ENCODE measurements around the gene P2RY12. TPM values are rescaled to one million over a fixed set of nuclear protein-coding genes. Genes with fewer than 3 reads are reported as not detected.

The P2RY12 gene
- total and polyA plus RNA-seq, 10 of the 15 experiments (the other 5 are each of a cell fraction or from before 2014, with no cell fraction given) = 0.27 to 1.0 (median 0.66) TPM; not detected in 2

DNA sequence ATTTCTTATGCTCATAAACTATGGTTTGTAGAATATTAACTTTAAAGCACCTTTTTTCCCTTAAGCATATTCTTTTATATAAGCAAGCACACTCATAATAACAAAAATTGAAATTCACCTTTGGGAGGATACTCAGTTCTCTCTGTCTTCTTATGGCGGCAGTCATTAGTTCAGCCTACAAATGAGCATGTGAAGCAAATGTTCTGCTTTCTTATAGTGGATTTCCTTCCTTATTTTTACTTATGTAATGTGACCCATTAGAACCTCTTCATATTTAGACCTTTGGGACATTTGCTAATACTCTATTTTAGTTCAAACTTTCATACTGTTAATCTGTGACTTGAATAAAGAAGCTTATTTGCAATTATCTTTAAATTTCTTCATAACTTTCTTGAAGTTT, 55.2 kb downstream of the P2RY12 start, which contains the start of gene P2RY13:
P2RY13 (minus strand) TSS at position 187 of the 400 bp plus-strand sequence; CDS start at position 166, 21 bp downstream.
- H3K27me3 ChIP-seq (replicated peaks in 1 of 2; ENCODE audit: control insufficient read depth in 2 of 2, insufficient read depth in 2 of 2, low read length in 1 of 2) = 0 out of 4 replicates have a peak, but pooled peaks cover 0 to 3% of the 10 kb centered on the region in 2 experiments
- POLR2A ChIA-PET = no interaction called here
- WGBS (ENCODE audit: insufficient coverage, insufficient replicate concordance, low lambda C conversion rate, missing lambda C conversion rate) = 90% methylated on average over 1 of the region's 1 CpG
- no TSS peak for BruUV-seq (replicated peaks)
- H2AFZ ChIP-seq (ENCODE audit: control insufficient read depth, low read depth, low read length) = no peak within 1 kb of the TSS
- no peaks in the 10 kb centered on the region for H3K36me3 ChIP-seq (ENCODE audit: control insufficient read depth in 2 of 2, insufficient read depth in 2 of 2, low read length in 1 of 2)
- intact Hi-C loops (cut with micrococcal nuclease; ENCODE audit: unreplicated experiment) = no loop called here
- H3K4me2 ChIP-seq (ENCODE audit: control insufficient read depth, insufficient read depth) = no peak within 1 kb of the TSS
- FAIRE-seq (no peak), DNase-seq (ENCODE audit: low read depth, low spot score) (no peak), ATAC-seq (no peak)
- no peak within 1 kb of the TSS for H3K27ac ChIP-seq (ENCODE audit: control insufficient read depth, insufficient read depth)
- CTCF ChIA-PET = interaction anchor here (0.7 to 2.5 kb wide), 3 partner anchors 32 to 510 kb away, joined by 3 to 12 read pairs (median 3); no protein-coding TSS in a partner anchor
- TF ChIP-seq PRDM15 (CRISPR knock-in tag; IDR thresholded peaks at IDR 0.05) (no peak), ESRRA (IDR thresholded peaks at IDR 0.05; ENCODE audit: low read length) (no peak)
- H4K20me1 ChIP-seq (ENCODE audit: control insufficient read depth, insufficient read depth) = no peaks in the 10 kb centered on the region
- no peaks in the 10 kb centered on the region for H3K4me1 ChIP-seq (ENCODE audit: control insufficient read depth, insufficient read depth, low read length)
- RAD21 ChIA-PET (ENCODE audit: unreplicated experiment) = no interaction called here
- SMC1A ChIA-PET (ENCODE audit: uncharacterized antibody, unreplicated experiment) = no interaction called here
- no peaks in the 10 kb centered on the region for H3K79me2 ChIP-seq (ENCODE audit: control insufficient read depth, insufficient read depth, low read length)
- H3K9me3 ChIP-seq (replicated peaks; ENCODE audit: control insufficient read depth, insufficient read depth, low read length) = no peaks in the 10 kb centered on the region
- in situ Hi-C loops (cut with MboI) = no loop called here
- no peak within 1 kb of the TSS for H3K9ac ChIP-seq (ENCODE audit: control insufficient read depth, insufficient read depth, low read length)
- no peak within 1 kb of the TSS for H3K4me3 ChIP-seq
